Fibroblast of lung (primary cell): ENCODE results near the gene ASXL1.

Experiments
- CTCF ChIP-seq, 2 donors: IDR thresholded peaks in 1 of 2; conservative IDR thresholded peaks in 1 of 2; 1 replicate in 1 of 2; 2 replicates in 1 of 2; pipeline ENCODE4 v1.5.1; 2011 to 2012; ENCODE audit warnings: low read length in 2 of 2, control low read depth in 1 of 2, inconsistent platforms in 1 of 2, low read depth in 1 of 2, mild to moderate bottlenecking in 1 of 2
- EZH2 ChIP-seq: IDR thresholded peaks from 2 replicates; pipeline ENCODE4 v1.5.1; 2012; ENCODE audit warnings: low read length, control low read depth, mild to moderate bottlenecking; ENCODE audit errors: missing control alignments

GRCh38 chr20:32460683-32461320 is 102.7 kb downstream of the ASXL1 start:
- TF ChIP-seq CTCF (conservative IDR thresholded peaks at IDR 0.05 in 1 of 2, IDR thresholded peaks at IDR 0.05 in 1 of 2; ENCODE audit: low read depth in 1 of 2, low read length in 2 of 2) (no peak), EZH2 (no peak)
